UCSD-AML1 (cell line): ENCODE measurements around the gene EOLA1.
"Not testable (repeated sequence)": the region's sequence is repeated elsewhere in the genome, so short reads cannot be mapped to it uniquely, and the experiment has no call there.

Experiments
- DNase-seq: peaks from one replicate; lab custom pipeline; 2025; ENCODE audit not compliant: unreplicated experiment; lab: John Stamatoyannopoulos, UW

EOLA1 gene

GRCh38 chrX:149595214-149595613, 54.4 kb downstream of the EOLA1 start, which contains the start of gene HSFX2:
HSFX2 (minus strand) TSS chrX:149595314; CDS start chrX:149594700, 614 bp downstream.
- DNase-seq, result not testable (repeated sequence)

DNA sequence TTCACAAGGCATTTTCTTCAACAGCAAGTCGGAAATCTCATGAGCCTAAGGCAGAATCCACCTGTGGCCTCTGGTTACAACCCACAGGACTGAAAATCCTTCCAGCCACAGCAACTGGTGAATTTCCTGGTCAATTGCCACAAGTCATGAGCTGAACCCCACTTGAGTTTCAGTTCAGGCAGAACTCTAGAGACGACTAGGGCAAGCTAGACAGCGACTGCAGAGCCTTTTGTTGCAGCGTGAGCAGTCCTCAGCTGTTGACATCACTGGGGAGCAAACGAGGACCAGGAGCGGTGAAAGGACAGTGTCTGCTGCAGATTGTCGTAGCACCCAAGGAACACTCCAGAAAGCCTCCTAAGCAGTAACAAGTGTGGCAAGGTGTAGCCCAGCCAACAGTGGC, 55.1 kb downstream of the EOLA1 start:
- DNase-seq, result not testable (repeated sequence)
